Smooth muscle cell of the umbilical artery (primary cell): Measurements from ENCODE around the gene SCAF1. TPM values are rescaled to one million over a fixed set of nuclear protein-coding genes. Genes with fewer than 3 reads are reported as not detected.

Experiments used
- total RNA-seq: library from RNA; depleted of rRNA; stranded (reverse); fragments of >200 nt; gene quantifications from 2 replicates; pipeline ENCODE4 v1.2.3, GENCODE V29; 2014

Gene SCAF1
- total RNA-seq = 18.4 and 40.9 TPM in 2 replicates

DNA sequence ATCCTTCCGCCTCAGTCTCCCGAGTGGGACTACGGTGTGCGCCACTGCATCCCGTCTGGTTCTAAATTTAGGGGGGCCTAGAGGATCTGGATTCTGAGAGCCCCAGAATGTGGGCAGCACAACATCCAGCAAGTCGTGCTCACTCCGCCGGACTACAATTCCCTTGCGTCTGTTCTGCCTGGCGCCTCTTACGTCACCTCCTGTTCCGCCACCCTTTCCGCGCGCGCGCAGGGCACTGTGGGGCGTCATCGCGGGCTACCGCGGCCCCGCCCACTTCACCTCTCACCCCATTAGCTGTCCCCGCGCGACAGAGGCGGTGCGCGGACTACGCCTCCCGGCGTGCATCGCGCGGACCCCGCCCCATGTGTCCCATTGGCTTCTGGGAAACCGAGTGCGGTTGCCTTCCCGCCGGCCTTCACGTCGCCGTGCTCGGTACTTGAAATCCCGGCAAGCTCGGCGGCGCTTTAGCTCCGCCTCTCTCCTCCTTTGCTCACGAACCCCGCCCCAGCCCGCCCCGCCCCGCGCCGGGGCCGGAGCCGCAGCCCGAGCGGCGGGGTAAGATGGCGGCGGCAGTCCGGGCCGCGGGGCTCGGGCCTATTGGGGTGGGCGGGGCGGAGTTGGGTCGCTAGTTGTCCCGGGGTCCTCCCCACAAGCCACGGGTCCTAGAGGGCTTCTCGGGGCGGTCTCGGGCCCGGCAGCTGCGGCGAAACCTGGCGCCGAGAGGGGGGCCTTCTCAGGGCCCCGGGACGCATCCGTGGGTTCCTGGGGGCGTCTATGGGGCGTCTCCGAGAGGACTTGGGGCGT, at the start of gene SCAF1:
TSS of gene SCAF1 (plus strand) at position 522 of the 804 bp plus-strand sequence. CDS start 2,818 bp downstream, outside the sequence.

GRCh38 chr19:49640113-49640898, 1.7 kb upstream of the SCAF1 start, which contains the start of gene RRAS:
Gene RRAS, minus strand, starts transcription at chr19:49640143. Its CDS starts 45 bp downstream, at chr19:49640098.

GRCh38 chr19:49665351-49666119, 23.5 kb downstream of the SCAF1 start, which contains the start of the genes BCL2L12 and IRF3:
Gene BCL2L12, plus strand, starts transcription at chr19:49665933. Its CDS starts 760 bp downstream, at chr19:49666693.
Gene IRF3, minus strand, starts transcription at chr19:49665857. Its CDS starts 1,019 bp downstream, at chr19:49664838.

DNA sequence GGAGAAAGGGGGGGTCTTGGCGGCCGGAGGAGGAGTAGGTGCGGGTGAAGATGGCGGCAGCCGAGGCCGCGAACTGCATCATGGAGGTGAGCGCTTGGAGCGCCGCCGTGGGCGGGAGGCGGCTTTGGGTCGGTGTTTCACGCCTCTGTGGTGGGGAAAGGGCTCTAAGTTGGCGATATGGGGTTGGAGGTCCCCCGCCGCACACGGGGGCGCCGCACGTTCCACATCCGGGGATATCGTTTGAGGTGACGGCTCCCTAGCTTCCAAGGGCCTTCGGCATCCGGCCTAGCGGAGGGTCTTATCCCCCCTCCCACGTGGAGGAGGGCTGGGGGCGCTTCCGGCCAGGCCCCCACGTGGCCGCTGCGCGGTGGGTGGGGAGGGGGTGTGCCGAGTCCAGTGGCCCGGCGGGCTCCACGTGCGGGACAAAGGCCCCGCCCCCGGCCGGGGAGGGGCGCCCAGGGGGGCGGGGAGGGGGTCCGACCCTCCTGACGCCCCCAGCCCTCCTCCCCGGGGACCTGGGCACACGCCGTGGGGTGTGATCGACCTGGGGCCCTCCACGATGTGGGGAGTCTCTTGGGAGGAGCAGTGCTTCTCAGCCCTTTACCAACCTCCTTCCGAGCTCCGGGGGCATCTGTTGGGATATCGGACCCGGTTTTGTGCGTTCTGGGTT, 35.4 kb downstream of the SCAF1 start, which contains the start of gene PRMT1:
TSS of gene PRMT1 (plus strand) at position 41 of the 670 bp plus-strand sequence. CDS start at position 51, 10 bp downstream.

DNA sequence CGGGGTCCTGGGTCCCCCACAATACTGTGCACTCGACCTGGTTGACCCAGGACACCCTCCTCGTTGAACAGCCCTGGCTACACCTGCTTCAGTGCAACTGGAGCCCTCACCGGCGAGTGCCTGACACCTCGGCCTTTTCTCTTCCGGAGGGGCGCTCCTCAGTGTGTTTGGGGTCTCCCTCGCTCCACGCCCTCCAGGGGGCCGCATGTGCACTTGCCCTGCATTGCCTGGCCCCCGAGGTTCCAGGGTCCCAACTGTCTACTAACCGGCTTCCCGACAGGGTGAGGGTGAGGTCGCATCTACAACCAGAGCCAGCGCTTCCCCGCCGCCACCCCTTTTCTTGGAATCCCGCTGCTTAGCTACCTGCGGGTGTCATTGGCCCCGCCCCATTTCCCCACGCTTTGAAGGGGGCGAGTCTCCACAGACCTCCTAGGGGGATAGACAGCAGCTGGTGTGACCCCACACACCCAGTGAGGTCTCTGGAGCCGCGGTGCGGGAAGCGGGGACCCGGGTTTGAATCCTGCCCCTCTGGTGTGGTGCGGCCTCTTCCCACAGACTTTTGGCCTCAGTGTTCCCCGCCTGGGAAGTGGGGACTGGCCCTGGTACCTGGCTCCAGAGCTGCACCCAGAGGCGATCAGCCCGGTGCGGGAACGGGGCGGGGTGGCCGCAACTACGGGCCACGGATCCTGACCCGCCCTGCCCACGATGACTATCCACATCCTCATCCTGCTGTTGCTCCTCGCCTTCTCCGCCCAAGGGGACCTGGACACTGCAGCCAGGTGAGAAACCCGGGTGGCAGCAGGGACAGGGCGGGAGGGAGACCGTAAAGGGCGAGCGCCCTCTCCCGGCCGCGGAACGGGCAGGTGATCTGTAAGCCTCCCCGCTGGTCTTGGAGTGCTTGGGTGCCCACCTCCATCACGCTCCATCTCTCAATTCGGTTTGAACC, 47.4 kb downstream of the SCAF1 start, which contains the start of gene ADM5:
TSS of gene ADM5 (plus strand) at position 462 of the 946 bp plus-strand sequence. CDS start at position 706, 244 bp downstream.

DNA sequence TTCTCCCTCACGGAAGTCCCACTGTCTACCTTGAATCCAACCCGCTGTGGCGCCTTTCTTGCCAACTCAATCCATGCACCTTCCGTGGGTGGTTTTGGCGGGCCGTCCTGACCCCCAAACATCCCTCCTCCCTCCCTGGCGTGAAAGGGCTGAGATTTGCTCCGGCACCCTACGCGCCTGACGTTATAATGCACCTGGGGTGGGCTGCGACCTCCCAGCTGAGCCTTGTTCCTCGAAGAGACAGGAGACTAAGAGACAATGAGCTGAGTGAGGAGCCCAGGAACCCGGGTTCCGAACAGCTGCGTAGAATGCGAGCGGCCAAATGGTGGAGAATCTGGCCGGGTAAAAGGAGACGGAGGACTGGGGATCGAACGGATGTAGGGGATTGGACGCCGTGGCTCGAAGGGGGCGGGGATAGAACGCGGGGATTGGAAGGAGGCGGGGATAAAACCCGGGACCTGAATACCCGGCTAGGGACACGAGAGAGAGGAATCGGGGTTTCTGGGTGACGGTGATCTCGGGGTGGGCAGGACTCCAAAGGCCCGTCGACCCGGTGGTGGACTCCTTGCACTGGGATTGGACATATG, 48.7 kb downstream of the SCAF1 start, which contains the start of gene CPT1C:
TSS of gene CPT1C (plus strand) at position 461 of the 587 bp plus-strand sequence. CDS start 1,137 bp downstream, outside the sequence.

Other genes with a start within 250 kb of the SCAF1 start
- gene PTH2, start 218.8 kb upstream of the SCAF1 start, total RNA-seq = not detected in 2 replicates
- gene GFY, start 216.8 kb upstream of the SCAF1 start, total RNA-seq = not detected in 2 replicates
- gene SLC17A7, start 200.7 kb upstream of the SCAF1 start, total RNA-seq = not detected in 2 replicates
- 73.1 and 108 TPM in 2 replicates for gene PIH1D1, start 190.4 kb upstream of the SCAF1 start, total RNA-seq
- 11.9 and 13.5 TPM in 2 replicates for gene ALDH16A1, start 189.0 kb upstream of the SCAF1 start, total RNA-seq
- gene FLT3LG, start 168.0 kb upstream of the SCAF1 start, total RNA-seq = 1.2 and 2.1 TPM in 2 replicates
- gene RPL13A, start 154.6 kb upstream of the SCAF1 start, total RNA-seq = 1,158 and 2,408 TPM in 2 replicates
- gene RPS11, start 145.8 kb upstream of the SCAF1 start, total RNA-seq = 1,449 and 3,403 TPM in 2 replicates
- 33.5 and 71.9 TPM in 2 replicates for gene FCGRT, start 129.5 kb upstream of the SCAF1 start, total RNA-seq
- gene RCN3, start 114.2 kb upstream of the SCAF1 start, total RNA-seq = 388 and 521 TPM in 2 replicates
- 28.3 and 49.6 TPM in 2 replicates for gene NOSIP, start 61.7 kb upstream of the SCAF1 start, total RNA-seq
- gene PRRG2, start 60.9 kb upstream of the SCAF1 start, total RNA-seq = 0.23 and 0.89 TPM in 2 replicates
- 2.7 and 5.2 TPM in 2 replicates for gene PRR12, start 51.0 kb upstream of the SCAF1 start, total RNA-seq
- gene RRAS, start 2.1 kb upstream of the SCAF1 start, total RNA-seq = 45.1 and 75.3 TPM in 2 replicates
- gene IRF3, start 23.6 kb downstream of the SCAF1 start, total RNA-seq = 33.0 and 64.1 TPM in 2 replicates
- gene BCL2L12, start 23.7 kb downstream of the SCAF1 start, total RNA-seq = 1.5 and 2.4 TPM in 2 replicates
- gene PRMT1, start 35.1 kb downstream of the SCAF1 start, total RNA-seq = 303 and 388 TPM in 2 replicates
- gene ADM5, start 47.4 kb downstream of the SCAF1 start, total RNA-seq = 0.51 and 0.59 TPM in 2 replicates
- 18.4 and 18.7 TPM in 2 replicates for gene CPT1C, start 48.9 kb downstream of the SCAF1 start, total RNA-seq
- 0.28 TPM in 1 of 2 replicates, not detected in the other for gene TSKS, start 121.1 kb downstream of the SCAF1 start, total RNA-seq
- 63.0 and 125 TPM in 2 replicates for gene AP2A1, start 124.8 kb downstream of the SCAF1 start, total RNA-seq
- 10.4 and 16.1 TPM in 2 replicates for gene FUZ, start 171.1 kb downstream of the SCAF1 start, total RNA-seq
- gene MED25, start 176.1 kb downstream of the SCAF1 start, total RNA-seq = 28.9 and 32.4 TPM in 2 replicates
- 58.5 and 74.6 TPM in 2 replicates for gene PTOV1, start 208.9 kb downstream of the SCAF1 start, total RNA-seq
- gene PNKP, start 225.4 kb downstream of the SCAF1 start, total RNA-seq = 40.2 and 40.4 TPM in 2 replicates
- gene AKT1S1, start 235.1 kb downstream of the SCAF1 start, total RNA-seq = 9.8 and 13.5 TPM in 2 replicates
- 10.1 and 16.1 TPM in 2 replicates for gene TBC1D17, start 235.5 kb downstream of the SCAF1 start, total RNA-seq